Stomach (tissue), 4 donors: ENCODE data around the gene HSPA12B.
A peak's percentile ranks its signal among the peaks of the same experiment; 100 is the strongest.

Source experiments
- EP300 ChIP-seq: sonication (generic); formaldehyde crosslinking; IDR thresholded peaks from one replicate; pipeline ENCODE4 v1.6.1; 2017; ENCODE audit warnings: antibody characterized with exemption
- POLR2A ChIP-seq, 4 donors: fragments of 450-650 bp; IDR thresholded peaks; one replicate each; pipeline ENCODE4 v1.6.1; 2016; ENCODE audit warnings: antibody characterized with exemption in 4 of 4, control low read depth in 2 of 4, mild to moderate bottlenecking in 1 of 4, moderate library complexity in 1 of 4
- POLR2AphosphoS5 ChIP-seq, 3 donors: sonication (generic); formaldehyde crosslinking; IDR thresholded peaks; one replicate each; pipeline ENCODE4 v1.6.1; 2016; ENCODE audit warnings: antibody characterized with exemption in 3 of 3

DNA sequence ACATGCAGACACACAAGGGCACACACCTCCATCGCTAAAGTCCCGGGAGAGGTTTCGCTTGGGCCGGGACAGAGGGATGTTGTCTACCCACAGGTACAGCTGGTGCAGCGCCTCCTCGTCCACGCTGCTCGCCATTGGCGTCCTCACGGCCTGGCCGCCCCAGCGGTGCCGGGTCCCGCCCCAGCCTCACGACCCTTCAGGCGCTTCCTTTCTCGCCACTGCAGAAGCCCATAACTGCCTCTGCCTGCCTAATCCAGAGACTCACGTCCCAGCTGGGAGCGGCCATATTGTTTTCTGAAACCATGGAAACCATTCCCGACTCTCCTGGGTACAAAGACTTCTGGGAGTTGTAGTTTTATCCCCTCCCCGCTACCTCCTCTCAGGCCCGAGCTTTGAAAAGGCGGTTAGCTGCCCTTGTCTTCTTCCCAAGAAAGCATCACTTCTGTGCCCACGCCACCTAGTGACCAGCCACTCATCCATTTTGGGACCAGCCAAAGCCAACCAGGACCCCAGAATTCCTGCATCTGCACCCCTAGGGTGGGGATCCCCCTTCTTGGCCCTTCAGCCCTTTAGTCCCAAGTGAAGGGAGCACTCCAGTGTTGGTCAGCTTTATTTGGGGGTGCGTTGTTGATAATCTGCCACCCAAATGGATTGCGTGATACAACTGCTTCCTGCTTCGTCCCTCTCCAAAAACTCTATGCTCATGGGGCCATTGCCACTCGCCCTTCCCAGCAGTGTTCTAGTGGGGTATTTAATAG, 48.8 kb downstream of the HSPA12B start, which contains the start of gene SPEF1:
- TF ChIP-seq POLR2AphosphoS5 (IDR thresholded peaks at IDR 0.05), result peak in 2 of 3 donors; percentile 32 to 61
- no peak for TF ChIP-seq EP300
- TF ChIP-seq POLR2A (IDR thresholded peaks at IDR 0.05), result no peak
